Bone marrow (tissue), 2 donors: Measurements from ENCODE around the gene CST4.
"Not testable (repeated sequence)": the region's sequence is repeated elsewhere in the genome, so short reads cannot be mapped to it uniquely, and the experiment has no call there.

Experiments
- DNase-seq, 2 donors: peaks; one replicate each; lab custom pipeline; 2025; lab: John Stamatoyannopoulos, UW

CST4 gene, protein sequence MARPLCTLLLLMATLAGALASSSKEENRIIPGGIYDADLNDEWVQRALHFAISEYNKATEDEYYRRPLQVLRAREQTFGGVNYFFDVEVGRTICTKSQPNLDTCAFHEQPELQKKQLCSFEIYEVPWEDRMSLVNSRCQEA

GRCh38 chr20:23688684-23689398 lies at the start of gene CST4:
Gene CST4 (minus strand): TSS chr20:23689038. CDS start chr20:23688969, 69 bp downstream.
- DNase-seq, result not testable (repeated sequence)

GRCh38 chr20:23735391-23735790 lies 46.6 kb upstream of the CST4 start:
- not testable (repeated sequence) for DNase-seq

- DNase-seq, result not testable (repeated sequence)
These were observed 46.1 kb upstream of the CST4 start for GRCh38 chr20:23734949-23735348.

GRCh38 chr20:23734440-23734839 lies 45.6 kb upstream of the CST4 start:
- DNase-seq, result not testable (repeated sequence)

GRCh38 chr20:23727016-23727415 lies 38.2 kb upstream of the CST4 start:
- DNase-seq, result no peak

DNA sequence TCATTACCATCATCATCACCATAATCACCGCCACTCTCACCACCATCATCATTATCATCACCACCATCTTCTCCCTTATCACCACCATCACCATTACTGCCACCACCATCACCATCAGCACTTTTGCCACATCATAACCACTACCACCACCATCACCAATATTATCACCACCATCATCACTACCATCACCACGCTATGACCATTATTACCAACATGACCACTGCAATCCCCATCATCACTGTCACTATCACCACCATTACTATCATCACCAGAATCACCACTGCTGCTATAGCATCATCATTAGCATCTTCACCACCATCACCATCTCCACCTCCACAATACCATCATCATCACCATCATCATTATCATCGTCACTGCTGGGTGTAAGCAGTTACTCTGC lies 36.3 kb upstream of the CST4 start:
- DNase-seq, result no peak

DNA sequence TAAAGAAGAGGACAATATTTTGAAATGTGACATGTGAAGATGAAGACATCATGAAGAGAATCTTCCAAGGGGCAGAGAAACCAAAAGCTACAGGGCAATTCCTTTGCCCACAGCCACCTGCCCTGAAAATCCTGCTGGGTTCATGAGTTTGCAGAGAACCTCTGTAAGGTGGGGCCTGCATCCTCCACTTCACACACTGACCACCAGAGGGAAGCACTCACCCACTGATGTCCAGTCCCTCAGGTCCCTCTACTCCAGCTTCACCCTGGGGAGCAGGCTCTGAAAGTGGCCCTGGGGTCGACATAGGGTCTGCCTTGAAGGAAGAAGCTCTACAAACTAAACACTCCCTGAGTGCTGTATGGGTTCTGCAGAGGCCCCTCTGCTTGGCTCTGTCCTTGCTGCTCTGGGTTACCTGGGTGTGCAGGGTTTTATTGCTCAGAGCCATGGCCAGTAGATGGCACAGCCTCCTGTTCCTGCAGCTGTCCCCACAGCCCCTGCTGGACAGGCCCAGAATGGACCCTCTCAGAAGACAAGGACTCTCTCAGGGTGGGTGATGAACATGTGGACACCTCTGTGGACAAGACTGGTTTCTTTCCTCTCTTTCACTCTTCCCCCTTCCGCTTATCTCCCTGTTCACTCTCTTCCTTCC lies 34.9 kb upstream of the CST4 start:
- not testable (repeated sequence) for DNase-seq

- DNase-seq, result not testable (repeated sequence)
These were observed 34.0 kb upstream of the CST4 start for GRCh38 chr20:23722851-23723250.

GRCh38 chr20:23721962-23722361 lies 33.1 kb upstream of the CST4 start:
- no peak for DNase-seq

- DNase-seq, result not testable (repeated sequence)
These were observed 30.5 kb upstream of the CST4 start for GRCh38 chr20:23719351-23719750.

DNA sequence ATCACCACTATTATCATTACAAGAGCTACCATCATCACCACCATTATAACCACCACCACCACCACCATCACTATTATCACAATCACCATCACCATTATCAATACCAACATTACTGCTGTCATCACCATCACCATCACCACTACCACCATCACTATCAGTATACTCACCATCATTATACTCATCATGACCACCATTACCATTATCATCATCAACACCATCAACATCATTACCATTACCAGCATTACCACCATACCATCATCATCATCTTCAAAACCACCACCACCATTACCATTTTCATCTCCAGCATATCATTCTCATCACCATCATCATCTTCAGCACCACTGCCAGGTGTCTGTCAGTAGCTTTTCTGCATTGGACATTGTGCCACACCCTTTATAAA lies 22.9 kb upstream of the CST4 start:
- DNase-seq, result not testable (repeated sequence)

DNA sequence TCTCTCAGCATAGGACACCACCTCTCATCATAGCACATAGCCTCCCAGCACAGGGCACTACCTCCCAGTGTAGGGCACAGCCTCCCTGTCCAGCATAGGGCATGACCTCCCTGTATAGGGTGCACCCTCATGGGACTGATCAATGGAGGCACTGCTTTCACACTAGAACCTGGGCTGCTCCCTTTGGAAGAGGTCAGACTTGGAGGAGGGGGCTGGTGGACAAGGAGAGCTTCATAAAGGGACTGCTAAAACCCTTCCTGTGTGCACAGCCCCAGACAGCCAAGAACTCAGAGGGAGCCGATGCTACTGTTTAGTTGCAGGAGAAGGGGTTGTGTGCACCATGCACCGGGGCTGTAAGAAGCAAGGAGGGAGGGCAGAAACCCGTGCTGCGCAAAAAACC lies 21.9 kb upstream of the CST4 start:
- DNase-seq, result no peak

- no peak for DNase-seq
These were observed 17.1 kb upstream of the CST4 start for GRCh38 chr20:23705895-23706294.

DNA sequence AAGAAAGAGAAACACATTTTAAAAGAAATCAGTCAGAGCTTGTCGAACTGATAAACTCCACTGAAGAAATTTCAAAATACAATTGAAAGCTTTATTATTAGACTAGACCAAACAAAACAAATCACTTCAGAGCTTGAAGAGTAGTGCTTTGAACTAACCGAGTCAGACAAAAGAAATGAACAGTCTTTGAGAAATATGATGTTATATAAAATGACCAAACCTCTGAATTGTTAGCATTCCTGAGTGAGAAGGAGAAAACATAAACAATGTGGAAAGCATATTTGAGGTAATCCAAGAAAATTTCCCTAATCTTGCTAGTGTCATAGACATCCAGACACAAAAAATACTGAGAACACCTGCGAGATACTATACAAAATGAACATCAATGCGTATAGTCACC lies 13.2 kb upstream of the CST4 start:
- DNase-seq, result no peak

GRCh38 chr20:23700931-23701330 lies 12.1 kb upstream of the CST4 start:
- DNase-seq, result no peak

GRCh38 chr20:23697947-23698346 lies 9.1 kb upstream of the CST4 start:
- no peak for DNase-seq

GRCh38 chr20:23695068-23695395 lies 6.2 kb upstream of the CST4 start:
- not testable (repeated sequence) for DNase-seq

GRCh38 chr20:23694178-23695067 lies 5.6 kb upstream of the CST4 start:
- DNase-seq, result not testable (repeated sequence)

- DNase-seq, result not testable (repeated sequence)
These were observed 4.1 kb upstream of the CST4 start for GRCh38 chr20:23692725-23693619.

DNA sequence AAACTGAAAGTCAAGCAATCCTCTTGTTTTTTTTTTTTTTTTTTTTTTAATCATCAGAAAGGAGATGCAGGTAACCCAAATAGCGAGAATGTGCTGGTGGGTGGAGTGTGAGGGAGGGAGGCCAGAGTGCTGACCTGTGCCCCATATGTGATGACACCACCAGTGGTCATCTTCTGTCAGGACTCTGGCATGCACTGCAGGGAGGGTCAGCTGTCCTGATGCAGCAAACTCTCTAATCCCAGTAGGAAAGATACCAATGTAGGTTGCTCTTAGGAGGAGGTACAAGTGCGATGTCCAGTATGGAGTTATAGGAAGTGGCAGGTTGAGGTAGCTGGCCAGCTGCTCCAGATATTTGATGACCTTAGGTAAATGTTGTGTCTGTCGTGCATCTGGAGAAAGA lies 2.8 kb upstream of the CST4 start:
- no peak for DNase-seq

- no peak for DNase-seq
These were observed 1.7 kb upstream of the CST4 start for GRCh38 chr20:23690581-23690980.

DNA sequence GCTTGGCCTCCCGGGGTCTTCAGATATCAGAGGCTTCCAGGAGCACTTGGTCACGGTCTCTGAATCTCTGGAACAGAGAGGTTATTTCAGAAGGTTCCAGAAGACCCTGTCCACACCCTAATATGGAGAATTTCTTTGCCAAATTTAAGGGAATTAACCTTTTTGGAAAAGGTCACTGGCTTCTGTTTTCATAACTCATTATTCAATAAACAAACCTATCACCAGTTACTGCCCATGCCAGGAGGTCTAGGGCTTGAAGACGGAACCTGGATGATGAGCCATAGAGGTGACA lies 507 bp upstream of the CST4 start:
- DNase-seq, result no peak
